Activated naive CD4-positive, alpha-beta T cell treated with anti-CD3 and anti-CD28 coated beads, Interleukin-2, amount 50 U/mL, for 24 hours (primary cell): ENCODE data around the gene DBR1.

Experiments
- H3K27ac Mint-ChIP-seq: one replicate; pipeline ENCODE4 v1.8.0; 2021; ENCODE audit warnings: mild to moderate bottlenecking, mixed read lengths
- H3K27me3 Mint-ChIP-seq: one replicate; pipeline ENCODE4 v1.8.0; 2021; ENCODE audit warnings: mixed read lengths
- H3K36me3 Mint-ChIP-seq: one replicate; pipeline ENCODE4 v1.8.0; 2021; ENCODE audit warnings: mixed read lengths
- H3K4me1 Mint-ChIP-seq: one replicate; pipeline ENCODE4 v1.8.0; 2021; ENCODE audit warnings: mixed read lengths
- H3K4me3 Mint-ChIP-seq: one replicate; pipeline ENCODE4 v1.8.0; 2021; ENCODE audit warnings: mild to moderate bottlenecking, mixed read lengths
- H3K9me3 Mint-ChIP-seq: one replicate; pipeline ENCODE4 v1.8.0; 2021; ENCODE audit warnings: mixed read lengths

Gene DBR1

DNA sequence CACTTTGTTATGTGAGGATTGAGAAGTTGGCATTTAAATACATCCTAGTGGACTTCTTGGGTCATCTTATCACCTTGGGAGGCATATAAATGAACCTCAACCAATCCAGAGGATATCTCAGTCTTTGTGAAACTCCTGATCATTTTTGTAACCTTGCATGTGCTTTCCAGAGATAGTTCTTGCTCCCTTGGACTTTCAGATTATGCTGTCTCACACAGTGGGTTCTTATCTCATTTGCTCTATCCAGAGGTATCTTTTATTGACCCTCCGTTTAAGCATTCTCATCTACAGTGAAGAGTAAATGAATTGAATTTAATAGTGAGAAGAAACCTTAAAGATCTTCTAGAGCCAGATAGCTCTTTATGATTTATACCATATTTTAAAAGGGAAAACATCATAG lies 22.8 kb upstream of the DBR1 start:
- Mint-ChIP-seq H3K4me1 (peaks cover 59% of the 10 kb centered on the region), H3K27ac (no peak overlapping the region), H3K27me3 (no peaks in the 10 kb centered on the region)

DNA sequence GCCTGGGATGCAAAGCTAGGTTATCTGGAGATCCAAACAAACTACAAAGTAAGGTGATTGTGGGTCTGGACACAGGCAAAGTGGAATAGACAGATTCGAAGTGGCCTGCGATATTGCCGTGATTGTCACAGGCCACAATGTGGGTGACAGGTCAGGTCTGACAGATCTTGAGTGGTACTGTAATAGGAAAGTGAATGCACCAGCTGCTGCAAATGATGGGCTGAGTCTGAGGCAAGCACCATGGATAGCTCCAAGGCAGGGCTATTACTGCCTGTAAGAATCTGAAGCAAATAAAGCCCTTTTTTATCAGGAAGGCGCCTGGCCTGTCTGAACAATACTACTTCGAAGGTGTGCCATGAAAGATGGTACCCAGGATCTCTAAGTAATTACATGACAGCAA lies 22.3 kb upstream of the DBR1 start:
- peaks cover 56% of the 10 kb centered on the region for H3K4me1 Mint-ChIP-seq
- H3K36me3 Mint-ChIP-seq, result peaks cover 13% of the 10 kb centered on the region
- no peak overlapping the region for H3K27ac Mint-ChIP-seq
- no peaks in the 10 kb centered on the region for H3K27me3 Mint-ChIP-seq
- H3K4me3 Mint-ChIP-seq, result no peak overlapping the region
- H3K9me3 Mint-ChIP-seq, result no peaks in the 10 kb centered on the region

More for the DNA sequence above, 22.8 kb upstream of the DBR1 start:
- no peaks in the 10 kb centered on the region for H3K9me3 Mint-ChIP-seq
- H3K4me3 Mint-ChIP-seq, result no peak overlapping the region
- peaks cover 13% of the 10 kb centered on the region for H3K36me3 Mint-ChIP-seq

DNA sequence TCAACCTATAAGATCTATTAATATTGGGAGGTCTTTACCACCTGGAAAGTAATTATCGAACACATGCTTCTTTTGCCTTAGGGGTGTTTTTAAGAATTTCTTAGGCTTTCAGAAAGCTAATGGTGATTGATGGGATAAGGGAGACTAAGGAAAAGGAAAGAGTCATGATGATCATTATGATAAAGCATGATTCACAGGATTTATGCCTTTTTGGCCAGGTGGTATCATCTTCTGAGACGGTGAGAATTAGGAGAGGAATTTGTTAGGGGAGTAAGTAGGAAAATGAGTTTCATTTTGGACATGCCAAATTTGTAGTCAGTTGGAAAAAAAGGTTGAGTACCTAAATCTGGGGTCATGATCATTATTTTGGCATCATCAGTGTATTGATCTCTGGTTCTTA lies 21.3 kb upstream of the DBR1 start:
- Mint-ChIP-seq H3K27me3 (no peaks in the 10 kb centered on the region), H3K27ac (no peak overlapping the region), H3K4me3 (no peak overlapping the region), H3K9me3 (no peaks in the 10 kb centered on the region), H3K4me1 (peaks cover 55% of the 10 kb centered on the region), H3K36me3 (peaks cover 14% of the 10 kb centered on the region)

DNA sequence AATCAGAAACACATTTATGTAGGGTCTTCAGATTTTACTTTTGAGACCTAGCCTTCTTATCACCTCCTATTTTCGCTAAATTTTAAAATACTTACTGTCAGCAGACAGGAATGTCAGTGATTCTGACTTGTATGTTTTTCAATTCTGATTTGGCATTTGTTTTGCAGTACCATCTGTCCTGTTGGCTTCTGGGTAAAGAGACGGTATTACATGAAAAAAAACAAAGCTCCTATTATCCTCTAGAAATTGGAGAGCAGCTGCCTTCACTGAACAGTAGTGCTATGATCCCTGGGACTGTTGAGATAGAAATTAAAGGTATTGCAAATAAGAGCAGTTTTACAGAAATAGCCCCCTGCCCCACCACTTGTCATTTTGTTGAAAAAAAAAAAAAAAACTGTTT lies 20.8 kb upstream of the DBR1 start:
- Mint-ChIP-seq H3K9me3 (no peaks in the 10 kb centered on the region), H3K27ac (no peak overlapping the region), H3K4me1 (peaks cover 56% of the 10 kb centered on the region), H3K4me3 (no peak overlapping the region), H3K36me3 (peaks cover 14% of the 10 kb centered on the region), H3K27me3 (no peaks in the 10 kb centered on the region)

DNA sequence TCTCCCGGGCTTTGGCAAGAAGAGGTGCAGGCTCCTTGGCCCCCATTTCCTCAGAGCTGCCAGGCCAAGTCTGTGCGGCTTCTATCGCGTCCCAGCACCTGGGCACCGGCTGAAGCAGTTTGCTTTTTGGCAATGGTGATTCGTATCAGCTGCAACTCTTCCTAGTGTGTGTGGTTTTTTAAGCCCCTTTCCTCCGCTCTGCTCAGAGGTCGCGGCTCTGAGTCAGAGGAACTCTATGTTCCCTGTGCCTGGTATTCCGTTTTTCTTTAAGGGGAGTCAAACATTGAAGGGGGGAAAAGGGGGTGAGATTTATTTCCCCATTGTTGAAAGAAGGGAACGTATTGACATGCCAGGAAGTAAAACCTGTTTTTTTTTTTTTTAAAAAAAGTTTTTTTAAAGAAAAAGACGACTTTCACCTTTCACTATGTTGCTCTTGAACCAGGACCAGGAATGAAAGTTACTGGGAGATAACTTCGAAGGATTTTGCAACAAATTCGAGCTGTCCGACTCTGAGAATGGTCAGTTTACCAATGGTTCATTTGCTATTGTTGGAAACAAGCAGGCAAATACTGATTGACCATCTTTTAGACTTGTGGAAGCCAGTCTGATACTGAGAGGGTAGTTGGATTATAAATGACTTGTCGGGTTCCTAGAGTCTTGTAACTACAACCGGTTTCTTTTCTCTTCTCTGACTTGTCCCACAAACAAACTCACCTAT lies 13.5 kb upstream of the DBR1 start:
- H3K4me1 Mint-ChIP-seq, result peaks cover 45% of the 10 kb centered on the region

DNA sequence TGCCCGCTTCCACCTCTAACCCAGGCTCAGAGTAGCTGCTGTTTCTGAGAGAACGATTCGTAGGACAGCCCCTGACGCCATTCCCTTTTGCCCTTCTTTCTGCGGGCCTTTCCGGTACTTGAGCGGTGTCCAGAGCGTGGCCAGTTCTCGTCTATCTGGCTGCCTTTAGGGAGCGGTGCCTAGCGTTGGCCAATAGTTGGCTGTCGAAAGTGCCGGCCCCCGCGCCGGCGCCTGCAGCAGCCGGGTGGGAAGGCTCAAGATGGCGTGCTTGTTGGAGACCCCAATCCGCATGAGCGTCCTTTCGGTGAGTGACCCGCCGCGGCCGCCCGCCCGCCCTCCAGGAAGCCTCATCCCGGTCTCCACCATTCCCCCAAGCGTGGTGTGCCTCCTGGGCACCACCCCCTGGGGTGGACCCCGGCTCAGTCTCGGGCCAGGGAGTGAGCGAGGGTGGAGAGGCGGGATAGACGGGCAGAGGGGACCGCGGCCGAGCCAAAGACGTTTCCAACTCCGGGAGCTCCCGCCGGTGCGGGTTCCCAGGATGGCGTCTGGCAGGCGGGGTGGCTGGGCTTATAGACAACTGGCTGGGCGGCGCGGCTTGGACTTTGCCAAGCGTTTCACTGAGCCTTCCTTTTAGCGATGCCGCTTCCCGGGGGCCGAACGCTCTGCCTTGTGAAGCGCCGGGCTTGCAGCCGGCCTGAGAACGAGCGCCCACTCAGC lies 12.7 kb upstream of the DBR1 start, which contains the start of gene ARMC8:
TSS of gene ARMC8 (plus strand) at position 6 of the 717 bp plus-strand sequence. CDS start at position 260, 254 bp downstream.
- Mint-ChIP-seq H3K4me3 (peak within 1 kb of the TSS; percentile 97), H3K36me3 (peaks cover 7% of the 10 kb centered on the region), H3K27ac (peak within 1 kb of the TSS; percentile 98), H3K27me3 (no peaks in the 10 kb centered on the region), H3K4me1 (peaks cover 45% of the 10 kb centered on the region), H3K9me3 (no peaks in the 10 kb centered on the region)

More for the DNA sequence above, 13.5 kb upstream of the DBR1 start:
- Mint-ChIP-seq H3K27me3 (no peaks in the 10 kb centered on the region), H3K27ac (peak overlapping the region; percentile 77), H3K4me3 (peak overlapping the region; percentile 97), H3K9me3 (no peaks in the 10 kb centered on the region), H3K36me3 (peaks cover 7% of the 10 kb centered on the region)

DNA sequence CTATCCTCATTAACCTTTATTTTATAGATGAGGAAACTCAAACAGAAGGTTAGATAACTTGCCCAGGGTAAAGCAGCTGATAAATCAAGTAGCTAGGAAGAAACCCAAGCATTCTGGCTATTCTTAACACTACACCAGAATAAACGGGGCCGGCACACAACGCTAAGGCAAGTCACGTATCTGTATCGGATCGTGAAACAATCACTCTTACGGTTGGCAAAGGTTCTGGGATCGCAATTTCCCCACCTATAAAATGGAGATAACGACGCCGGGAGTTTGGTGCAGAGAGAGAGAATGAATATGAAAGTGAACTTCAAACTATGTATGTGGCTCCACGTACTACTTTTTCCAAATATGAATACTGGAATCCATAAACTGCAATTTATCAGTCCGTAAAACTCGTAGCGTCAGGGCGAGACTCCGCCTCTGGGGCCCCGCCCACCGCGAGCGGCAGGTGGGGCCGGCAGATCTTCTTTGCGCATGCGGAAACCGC lies 12.1 kb upstream of the DBR1 start:
- H3K27me3 Mint-ChIP-seq, result no peaks in the 10 kb centered on the region
- H3K9me3 Mint-ChIP-seq, result no peaks in the 10 kb centered on the region
- H3K4me1 Mint-ChIP-seq, result peaks cover 45% of the 10 kb centered on the region
- peaks cover 7% of the 10 kb centered on the region for H3K36me3 Mint-ChIP-seq
- H3K27ac Mint-ChIP-seq, result peak overlapping the region; percentile 98
- peak overlapping the region; percentile 97 for H3K4me3 Mint-ChIP-seq

DNA sequence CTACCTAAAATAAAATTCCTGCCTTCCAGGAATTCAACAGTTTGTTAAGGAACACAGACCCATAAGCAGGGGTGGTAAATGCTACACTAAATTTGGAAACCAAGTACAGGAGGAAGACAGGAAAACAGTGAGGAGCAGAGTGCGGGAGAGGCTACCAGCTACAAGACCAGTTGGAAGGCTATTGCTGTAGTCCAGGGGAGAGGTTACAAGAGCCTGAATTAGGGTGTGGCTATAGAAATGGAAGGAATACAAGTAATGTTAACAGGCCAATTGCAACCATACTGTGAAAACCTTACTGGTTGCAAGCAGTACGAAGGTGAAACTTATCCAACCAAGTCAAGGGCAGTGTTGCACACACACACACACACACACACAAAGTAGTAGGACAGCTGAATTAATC lies 11.5 kb upstream of the DBR1 start:
- peaks cover 39% of the 10 kb centered on the region for H3K4me1 Mint-ChIP-seq
- no peaks in the 10 kb centered on the region for H3K9me3 Mint-ChIP-seq
- peak overlapping the region; percentile 97 for H3K4me3 Mint-ChIP-seq
- no peaks in the 10 kb centered on the region for H3K27me3 Mint-ChIP-seq
- H3K27ac Mint-ChIP-seq, result peak overlapping the region; percentile 36
- H3K36me3 Mint-ChIP-seq, result peaks cover 3% of the 10 kb centered on the region

DNA sequence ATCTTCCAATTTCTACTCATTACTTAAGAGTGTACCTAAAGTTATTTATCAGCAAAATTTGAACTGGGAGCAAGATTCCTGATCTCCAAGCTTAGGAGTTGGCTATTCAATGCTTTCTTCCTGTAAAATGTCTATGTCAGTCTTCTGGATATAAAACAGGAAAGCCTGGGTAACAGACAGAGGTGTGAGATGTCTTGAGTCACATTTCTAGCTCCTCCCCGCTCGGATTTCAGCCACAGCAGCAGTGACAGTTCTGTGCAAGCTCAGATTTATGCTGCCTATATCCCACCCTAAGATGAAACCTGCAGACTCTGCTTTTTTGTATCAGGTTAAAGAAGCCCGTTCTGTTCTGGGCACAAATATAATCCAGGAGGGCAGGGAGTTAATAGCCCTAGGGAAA lies 10.3 kb upstream of the DBR1 start:
- Mint-ChIP-seq H3K9me3 (no peaks in the 10 kb centered on the region), H3K27me3 (no peaks in the 10 kb centered on the region), H3K4me3 (no peak overlapping the region), H3K4me1 (peaks cover 32% of the 10 kb centered on the region), H3K36me3 (peaks cover 2% of the 10 kb centered on the region), H3K27ac (no peak overlapping the region)

DNA sequence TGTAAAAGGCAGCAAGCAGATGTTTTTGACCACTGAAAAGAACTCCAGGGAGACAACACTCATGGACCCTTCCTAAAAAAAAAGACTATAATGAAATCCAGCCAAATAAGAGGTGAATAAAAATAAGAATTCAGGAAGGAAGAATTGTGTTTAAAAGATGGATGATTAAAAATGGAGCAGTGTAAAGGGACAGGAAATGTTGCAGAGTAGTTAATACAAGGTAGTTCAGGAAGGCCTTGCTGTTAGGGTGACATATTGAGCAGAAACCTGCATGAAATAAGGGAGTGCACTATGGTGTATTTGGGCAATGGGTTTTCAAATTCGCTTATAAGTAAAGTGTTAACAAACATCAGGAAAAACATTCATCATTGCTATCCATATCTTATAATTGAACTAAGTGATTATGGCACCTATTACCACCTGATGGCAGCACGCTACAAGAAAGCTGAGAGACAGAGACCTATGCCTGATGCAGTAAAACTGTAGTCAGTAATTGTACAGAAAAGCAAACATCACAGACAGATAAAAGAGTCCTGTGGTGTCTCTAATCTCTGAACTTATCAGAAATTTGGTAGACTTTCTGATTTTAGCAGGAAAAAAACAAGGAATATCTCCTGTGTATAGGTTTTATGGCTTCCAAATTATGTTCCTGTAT lies 5.8 kb upstream of the DBR1 start:
- Mint-ChIP-seq H3K4me3 (no peak overlapping the region), H3K27ac (no peak overlapping the region), H3K36me3 (no peaks in the 10 kb centered on the region), H3K9me3 (no peaks in the 10 kb centered on the region), H3K4me1 (peaks cover 8% of the 10 kb centered on the region), H3K27me3 (no peaks in the 10 kb centered on the region)

DNA sequence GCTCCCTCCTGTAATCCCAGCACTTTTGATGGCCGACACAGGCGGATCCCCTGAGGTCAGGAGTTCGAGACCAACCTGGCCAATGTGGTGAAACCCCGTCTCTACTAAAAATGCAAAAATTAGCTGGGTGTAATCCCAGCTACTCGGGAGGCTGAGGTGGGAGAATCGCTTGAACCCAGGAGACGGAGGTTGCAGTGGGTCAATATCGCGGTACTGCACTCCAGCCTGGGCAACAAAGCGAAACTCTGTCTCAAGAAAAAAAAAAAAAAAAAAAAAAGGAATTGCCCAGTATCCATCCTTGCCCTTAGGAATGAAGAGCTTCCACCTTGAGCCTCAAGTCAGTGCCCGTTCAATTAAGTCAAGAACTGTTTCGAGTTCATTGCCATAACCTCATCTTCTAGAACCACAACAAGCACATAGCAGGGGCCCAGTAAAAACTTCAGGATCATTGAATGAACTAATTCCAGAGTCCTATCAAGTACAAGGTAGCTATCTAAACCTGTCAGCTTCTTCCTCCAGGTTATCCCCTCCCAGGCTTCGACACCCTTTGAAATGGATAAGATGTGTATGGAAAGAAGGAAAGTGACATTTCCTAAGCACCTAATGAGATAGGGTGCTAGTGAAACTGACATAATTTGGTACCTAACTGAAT lies 826 bp downstream of the DBR1 start:
- H3K36me3 Mint-ChIP-seq, result peaks cover 9% of the 10 kb centered on the region

DNA sequence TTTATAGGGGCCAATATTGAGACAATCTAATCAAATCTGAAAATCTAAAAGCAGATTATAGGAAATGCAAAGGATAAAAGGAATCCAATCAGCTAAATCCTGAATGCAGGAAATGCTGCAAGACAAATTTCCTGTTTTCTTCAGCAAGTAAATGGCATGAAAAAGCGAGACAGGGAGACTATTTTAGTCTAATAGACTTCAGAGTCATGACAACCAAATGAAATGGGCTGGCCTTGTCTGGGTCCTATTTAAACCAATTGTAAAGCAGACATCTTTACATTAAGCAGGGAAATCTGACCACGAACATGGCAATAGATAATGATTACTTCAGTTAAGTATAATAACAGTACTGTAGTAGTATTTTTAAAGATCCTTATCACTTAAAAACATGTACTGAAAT lies 2.1 kb downstream of the DBR1 start:
- Mint-ChIP-seq H3K36me3 (peaks cover 9% of the 10 kb centered on the region), H3K4me3 (peak overlapping the region; percentile 68), H3K27ac (peak overlapping the region; percentile 80), H3K4me1 (peaks cover 45% of the 10 kb centered on the region), H3K27me3 (no peaks in the 10 kb centered on the region), H3K9me3 (no peaks in the 10 kb centered on the region)

More for the DNA sequence above, 826 bp downstream of the DBR1 start:
- Mint-ChIP-seq H3K27me3 (no peaks in the 10 kb centered on the region), H3K4me1 (peaks cover 45% of the 10 kb centered on the region), H3K4me3 (peak overlapping the region; percentile 93), H3K9me3 (no peaks in the 10 kb centered on the region), H3K27ac (peak overlapping the region; percentile 96)

DNA sequence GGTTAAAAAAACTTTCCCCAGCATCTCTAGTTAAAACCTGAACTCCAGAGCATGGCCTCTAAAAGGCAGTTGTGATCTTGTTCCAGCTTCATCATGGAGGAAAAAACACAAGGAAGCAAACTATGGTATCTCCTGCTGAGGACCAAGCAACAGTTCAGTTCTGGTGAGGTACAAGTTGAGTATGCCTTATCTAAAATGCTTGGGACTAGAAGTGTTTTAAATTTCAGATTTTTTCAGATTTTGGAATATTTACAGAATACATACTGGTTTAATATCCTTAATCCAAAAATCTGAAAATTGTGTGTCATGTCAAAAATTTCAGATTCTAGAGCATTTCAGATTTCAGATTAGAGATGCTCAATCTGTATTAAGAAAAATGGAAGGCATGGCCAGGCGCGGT lies 9.7 kb downstream of the DBR1 start:
- no peaks in the 10 kb centered on the region for H3K9me3 Mint-ChIP-seq
- H3K36me3 Mint-ChIP-seq, result peaks cover 30% of the 10 kb centered on the region

DNA sequence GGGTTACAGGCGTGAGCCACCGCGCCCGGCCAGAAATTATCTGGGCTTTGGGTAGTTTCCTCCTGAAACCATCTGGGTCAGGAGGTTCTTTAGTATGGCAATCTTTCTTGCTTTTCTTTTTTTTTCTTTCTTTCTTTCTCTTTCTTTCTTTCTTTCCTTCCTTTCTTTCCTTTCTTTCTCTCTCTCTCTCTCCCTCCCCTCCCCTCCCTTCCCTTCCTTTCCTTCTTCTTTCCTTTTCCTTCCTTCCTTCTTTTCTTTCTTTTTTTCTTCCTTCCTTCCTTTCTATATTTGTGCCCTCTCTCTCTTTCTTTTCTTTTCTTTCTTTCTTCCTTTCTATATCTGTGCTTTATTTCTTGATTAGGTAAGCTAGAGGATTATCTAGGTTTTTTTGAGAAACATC lies 17.0 kb downstream of the DBR1 start:
- Mint-ChIP-seq H3K4me3 (no peak overlapping the region), H3K27ac (no peak overlapping the region), H3K27me3 (peaks cover 2% of the 10 kb centered on the region), H3K9me3 (peaks cover 10% of the 10 kb centered on the region), H3K36me3 (peaks cover 10% of the 10 kb centered on the region), H3K4me1 (no peaks in the 10 kb centered on the region)

More for the DNA sequence above, 9.7 kb downstream of the DBR1 start:
- Mint-ChIP-seq H3K4me1 (peaks cover 25% of the 10 kb centered on the region), H3K27me3 (no peaks in the 10 kb centered on the region), H3K27ac (no peak overlapping the region), H3K4me3 (no peak overlapping the region)

DNA sequence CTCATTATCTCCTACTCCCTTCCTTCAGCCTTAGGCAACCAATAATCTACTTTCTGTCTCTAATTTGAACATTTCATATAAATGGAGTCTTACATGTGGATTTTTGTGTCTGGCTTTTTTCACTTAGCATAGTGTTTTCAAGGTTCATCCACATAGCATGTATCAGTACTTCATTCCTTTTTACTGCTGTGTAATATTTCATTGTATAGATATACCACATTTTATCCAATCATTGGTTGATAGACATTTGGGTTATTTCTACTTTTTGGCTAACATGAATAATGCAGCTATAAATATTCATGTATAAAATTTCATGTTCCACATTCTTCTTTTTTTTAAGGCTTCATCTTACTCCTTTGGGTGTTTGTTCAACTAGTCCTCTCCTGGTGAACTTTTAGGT lies 20.2 kb downstream of the DBR1 start:
- peaks cover 12% of the 10 kb centered on the region for H3K9me3 Mint-ChIP-seq
- H3K4me3 Mint-ChIP-seq, result no peak overlapping the region
- peaks cover 2% of the 10 kb centered on the region for H3K27me3 Mint-ChIP-seq
- no peaks in the 10 kb centered on the region for H3K36me3 Mint-ChIP-seq
- no peaks in the 10 kb centered on the region for H3K4me1 Mint-ChIP-seq
- H3K27ac Mint-ChIP-seq, result no peak overlapping the region
